Measurements from ENCODE around the gene POU2AF1. TPM values are rescaled to one million over a fixed set of nuclear protein-coding genes. Genes with fewer than 3 reads are reported as not detected.

POU2AF1 gene
- polyA plus RNA-seq, 2 donors: 0.55 to 0.73 TPM

GRCh38 chr11:111418436-111418787, 39.3 kb upstream of the POU2AF1 start:
- peaks cover 5 to 21% of the 10 kb centered on the region in 2 donors for H3K4me1 ChIP-seq (ENCODE audit: control insufficient read depth in 2 of 2, insufficient read depth in 2 of 2, low read length in 1 of 2)
- no peaks in the 10 kb centered on the region for H3K9me3 ChIP-seq (ENCODE audit: control insufficient read depth in 2 of 2, insufficient read depth in 1 of 2, low read depth in 1 of 2, low read length in 1 of 2)
- 51 to 55% methylated on average over 5 of the region's 5 CpGs for WGBS, 2 donors
- H3K36me3 ChIP-seq (ENCODE audit: control insufficient read depth in 2 of 2, insufficient read depth in 2 of 2, low read length in 1 of 2): no peaks in the 10 kb centered on the region
- peak overlapping the region in 1 of 2 donors; percentile 90 for H3K27ac ChIP-seq (ENCODE audit: low read depth in 2 of 2, low read length in 1 of 2)
- no peak overlapping the region for H3K4me3 ChIP-seq (ENCODE audit: low read depth in 1 of 2, low read length in 2 of 2)
- no peaks in the 10 kb centered on the region for H3K27me3 ChIP-seq (ENCODE audit: control insufficient read depth in 1 of 2, insufficient read depth in 2 of 2, low read length in 2 of 2)

DNA sequence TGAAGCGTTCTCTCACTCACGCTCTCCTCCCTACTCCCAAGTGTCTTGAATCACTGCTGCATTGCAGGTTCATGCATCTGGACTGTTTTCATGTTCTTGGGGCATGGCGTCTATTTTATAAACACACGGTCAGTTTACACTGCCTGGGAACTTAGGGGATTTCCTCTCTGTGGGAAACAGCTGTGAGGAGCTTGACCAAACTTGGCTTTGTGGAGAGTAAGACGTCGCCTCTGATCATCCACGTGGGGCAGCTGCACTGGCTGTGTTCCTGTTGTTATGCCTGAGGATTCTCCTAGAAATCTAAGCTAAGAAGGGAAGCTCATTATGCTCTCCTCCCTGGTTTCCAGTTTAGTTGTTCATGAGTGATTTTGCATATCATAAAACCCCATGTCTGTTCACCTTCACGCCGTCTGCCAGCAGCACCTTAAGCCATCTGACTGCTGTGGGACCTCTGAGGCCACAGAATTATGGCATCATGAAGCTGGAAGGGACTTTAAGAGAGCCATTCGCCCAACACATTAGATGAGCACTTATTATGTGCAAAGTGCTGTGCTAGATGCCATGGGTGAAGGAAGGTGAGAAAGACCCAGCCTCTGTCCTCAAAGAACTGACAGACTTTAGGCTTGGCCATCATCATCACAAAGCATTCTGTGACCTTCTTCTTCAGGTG, 38.8 kb upstream of the POU2AF1 start:
- Histone ChIP-seq H3K27ac (ENCODE audit: low read depth in 2 of 2, low read length in 1 of 2) (peak overlapping the region; percentile 61 to 90), H3K36me3 (ENCODE audit: control insufficient read depth in 2 of 2, insufficient read depth in 2 of 2, low read length in 1 of 2) (no peaks in the 10 kb centered on the region), H3K27me3 (ENCODE audit: control insufficient read depth in 1 of 2, insufficient read depth in 2 of 2, low read length in 2 of 2) (no peaks in the 10 kb centered on the region), H3K9me3 (ENCODE audit: control insufficient read depth in 2 of 2, insufficient read depth in 1 of 2, low read depth in 1 of 2, low read length in 1 of 2) (no peaks in the 10 kb centered on the region), H3K4me3 (ENCODE audit: low read depth in 1 of 2, low read length in 2 of 2) (no peak overlapping the region), H3K4me1 (ENCODE audit: control insufficient read depth in 2 of 2, insufficient read depth in 2 of 2, low read length in 1 of 2) (peaks cover 5 to 21% of the 10 kb centered on the region in 2 donors)
- 24 to 29% methylated on average over 10 of the region's 10 CpGs for WGBS, 2 donors

DNA sequence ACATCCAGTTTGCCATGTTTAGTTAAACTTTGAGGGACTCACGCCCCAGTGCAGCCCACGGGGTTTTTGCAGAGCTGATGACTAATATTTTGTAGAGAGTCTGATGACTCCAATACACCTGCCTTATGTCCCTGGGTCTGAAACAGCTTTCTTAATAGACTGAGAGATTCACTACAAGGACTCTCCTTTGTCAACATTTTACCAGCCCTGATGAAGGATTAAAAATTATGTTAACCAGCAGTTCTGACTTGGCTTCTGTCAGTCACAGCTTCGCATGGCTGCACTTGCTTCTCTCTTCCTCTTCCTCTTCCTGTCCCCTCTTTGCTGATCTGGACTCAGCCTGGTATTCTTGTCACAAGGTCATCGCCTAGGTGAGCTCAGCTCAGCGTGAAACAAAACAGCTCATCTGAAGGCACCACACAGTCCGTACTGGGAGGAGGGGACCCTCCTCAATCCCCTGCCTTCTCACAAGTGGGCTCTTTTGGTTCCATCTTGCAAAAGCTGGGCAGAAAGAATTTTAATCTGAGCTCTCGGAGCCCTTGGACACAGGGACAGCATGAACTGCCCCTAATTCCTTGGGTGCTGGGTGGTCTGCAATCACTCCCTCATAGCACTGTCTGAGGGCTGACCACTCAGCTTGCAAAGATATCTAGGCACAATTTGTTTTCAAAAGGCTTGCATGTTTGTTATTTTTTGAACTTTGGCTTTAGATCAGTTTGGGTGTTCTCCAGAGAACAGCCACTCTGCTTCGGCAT, 38.1 kb upstream of the POU2AF1 start:
- H3K36me3 ChIP-seq (ENCODE audit: control insufficient read depth in 2 of 2, insufficient read depth in 2 of 2, low read length in 1 of 2): no peaks in the 10 kb centered on the region
- H3K27ac ChIP-seq (ENCODE audit: low read depth in 2 of 2, low read length in 1 of 2): peak overlapping the region; percentile 61 to 90
- H3K9me3 ChIP-seq (ENCODE audit: control insufficient read depth in 2 of 2, insufficient read depth in 1 of 2, low read depth in 1 of 2, low read length in 1 of 2): no peaks in the 10 kb centered on the region
- H3K4me3 ChIP-seq (ENCODE audit: low read depth in 1 of 2, low read length in 2 of 2): no peak overlapping the region
- peaks cover 5 to 21% of the 10 kb centered on the region in 2 donors for H3K4me1 ChIP-seq (ENCODE audit: control insufficient read depth in 2 of 2, insufficient read depth in 2 of 2, low read length in 1 of 2)
- WGBS, 2 donors: 20 to 31% methylated on average over 8 of the region's 8 CpGs
- H3K27me3 ChIP-seq (ENCODE audit: control insufficient read depth in 1 of 2, insufficient read depth in 2 of 2, low read length in 2 of 2): no peaks in the 10 kb centered on the region

- Histone ChIP-seq H3K27ac (ENCODE audit: low read depth in 2 of 2, low read length in 1 of 2) (peak overlapping the region; percentile 46 to 65), H3K9me3 (ENCODE audit: control insufficient read depth in 2 of 2, insufficient read depth in 1 of 2, low read depth in 1 of 2, low read length in 1 of 2) (no peaks in the 10 kb centered on the region), H3K4me1 (ENCODE audit: control insufficient read depth in 2 of 2, insufficient read depth in 2 of 2, low read length in 1 of 2) (peaks cover 5 to 21% of the 10 kb centered on the region in 2 donors), H3K27me3 (ENCODE audit: control insufficient read depth in 1 of 2, insufficient read depth in 2 of 2, low read length in 2 of 2) (no peaks in the 10 kb centered on the region), H3K36me3 (ENCODE audit: control insufficient read depth in 2 of 2, insufficient read depth in 2 of 2, low read length in 1 of 2) (no peaks in the 10 kb centered on the region), H3K4me3 (ENCODE audit: low read depth in 1 of 2, low read length in 2 of 2) (no peak overlapping the region)
- WGBS, 2 donors: 76 to 77% methylated on average over 16 of the region's 16 CpGs
Observed at GRCh38 chr11:111416231-111416960, 37.3 kb upstream of the POU2AF1 start.

DNA sequence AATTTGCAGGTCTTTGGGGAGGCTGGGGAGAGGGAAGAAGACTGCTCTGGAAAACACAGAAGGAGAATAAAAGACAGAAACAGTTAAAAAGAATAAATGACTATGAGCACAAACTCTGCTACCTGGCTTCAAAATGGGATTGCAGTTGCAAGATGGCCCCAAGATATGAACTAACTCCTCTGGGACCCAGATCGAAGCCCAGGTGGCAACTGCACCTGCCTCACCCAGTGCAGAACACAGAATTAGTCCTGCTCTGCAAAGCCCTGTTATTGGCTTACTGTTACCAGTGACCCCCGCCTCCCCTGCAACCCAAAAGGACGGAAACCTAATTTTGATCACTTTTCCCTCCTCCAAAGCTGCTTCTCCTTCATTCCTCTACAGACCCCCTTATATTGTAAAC, 35.9 kb upstream of the POU2AF1 start:
- Histone ChIP-seq H3K27me3 (ENCODE audit: control insufficient read depth in 1 of 2, insufficient read depth in 2 of 2, low read length in 2 of 2) (no peaks in the 10 kb centered on the region), H3K4me3 (ENCODE audit: low read depth in 1 of 2, low read length in 2 of 2) (no peak overlapping the region), H3K4me1 (ENCODE audit: control insufficient read depth in 2 of 2, insufficient read depth in 2 of 2, low read length in 1 of 2) (peaks cover 5 to 21% of the 10 kb centered on the region in 2 donors), H3K36me3 (ENCODE audit: control insufficient read depth in 2 of 2, insufficient read depth in 2 of 2, low read length in 1 of 2) (no peaks in the 10 kb centered on the region), H3K9me3 (ENCODE audit: control insufficient read depth in 2 of 2, insufficient read depth in 1 of 2, low read depth in 1 of 2, low read length in 1 of 2) (no peaks in the 10 kb centered on the region), H3K27ac (ENCODE audit: low read depth in 2 of 2, low read length in 1 of 2) (no peak overlapping the region)
- 74 to 93% methylated on average over 3 of the region's 3 CpGs for WGBS, 2 donors

- no peaks in the 10 kb centered on the region for H3K36me3 ChIP-seq (ENCODE audit: control insufficient read depth in 2 of 2, insufficient read depth in 2 of 2, low read length in 1 of 2)
- H3K4me3 ChIP-seq (ENCODE audit: low read depth in 1 of 2, low read length in 2 of 2): no peak overlapping the region
- H3K27me3 ChIP-seq (ENCODE audit: control insufficient read depth in 1 of 2, insufficient read depth in 2 of 2, low read length in 2 of 2): no peaks in the 10 kb centered on the region
- 68 to 77% methylated on average over 9 of the region's 9 CpGs for WGBS, 2 donors
- H3K27ac ChIP-seq (ENCODE audit: low read depth in 2 of 2, low read length in 1 of 2): no peak overlapping the region
- no peaks in the 10 kb centered on the region for H3K9me3 ChIP-seq (ENCODE audit: control insufficient read depth in 2 of 2, insufficient read depth in 1 of 2, low read depth in 1 of 2, low read length in 1 of 2)
- peaks cover 5 to 15% of the 10 kb centered on the region in 2 donors for H3K4me1 ChIP-seq (ENCODE audit: control insufficient read depth in 2 of 2, insufficient read depth in 2 of 2, low read length in 1 of 2)
Observed at GRCh38 chr11:111414267-111414931, 35.3 kb upstream of the POU2AF1 start.

GRCh38 chr11:111413849-111414248, 34.8 kb upstream of the POU2AF1 start:
- Histone ChIP-seq H3K4me3 (ENCODE audit: low read depth in 1 of 2, low read length in 2 of 2) (no peak overlapping the region), H3K27ac (ENCODE audit: low read depth in 2 of 2, low read length in 1 of 2) (no peak overlapping the region), H3K36me3 (ENCODE audit: control insufficient read depth in 2 of 2, insufficient read depth in 2 of 2, low read length in 1 of 2) (no peaks in the 10 kb centered on the region), H3K27me3 (ENCODE audit: control insufficient read depth in 1 of 2, insufficient read depth in 2 of 2, low read length in 2 of 2) (no peaks in the 10 kb centered on the region), H3K4me1 (ENCODE audit: control insufficient read depth in 2 of 2, insufficient read depth in 2 of 2, low read length in 1 of 2) (peaks cover 3 to 12% of the 10 kb centered on the region in 2 donors), H3K9me3 (ENCODE audit: control insufficient read depth in 2 of 2, insufficient read depth in 1 of 2, low read depth in 1 of 2, low read length in 1 of 2) (no peaks in the 10 kb centered on the region)
- 79 to 86% methylated on average over 7 of the region's 7 CpGs for WGBS, 2 donors

DNA sequence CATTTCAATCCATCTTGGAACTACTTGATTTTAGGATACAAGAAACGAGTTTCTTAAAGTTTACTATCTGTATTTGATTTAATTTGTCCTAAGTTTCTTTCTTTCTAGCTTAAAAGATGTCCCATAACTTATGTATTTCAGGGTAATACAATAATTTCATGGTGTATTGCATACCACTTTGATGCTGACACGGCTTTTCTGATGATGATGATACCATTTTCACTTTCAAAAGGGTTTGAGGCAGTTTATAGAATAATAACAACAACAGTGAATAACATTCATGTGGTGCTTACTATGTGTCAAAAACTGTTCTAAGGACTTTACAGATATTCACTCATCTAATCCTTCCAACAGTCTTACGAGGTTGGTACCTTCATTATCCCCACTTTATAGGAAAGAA, 33.2 kb upstream of the POU2AF1 start:
- H3K36me3 ChIP-seq (ENCODE audit: control insufficient read depth in 2 of 2, insufficient read depth in 2 of 2, low read length in 1 of 2): no peaks in the 10 kb centered on the region
- 84 to 85% methylated on average over 3 of the region's 3 CpGs for WGBS, 2 donors
- H3K27ac ChIP-seq (ENCODE audit: low read depth in 2 of 2, low read length in 1 of 2): no peak overlapping the region
- H3K9me3 ChIP-seq (ENCODE audit: control insufficient read depth in 2 of 2, insufficient read depth in 1 of 2, low read depth in 1 of 2, low read length in 1 of 2): no peaks in the 10 kb centered on the region
- peaks cover 3 to 4% of the 10 kb centered on the region in 2 donors for H3K4me1 ChIP-seq (ENCODE audit: control insufficient read depth in 2 of 2, insufficient read depth in 2 of 2, low read length in 1 of 2)
- H3K27me3 ChIP-seq (ENCODE audit: control insufficient read depth in 1 of 2, insufficient read depth in 2 of 2, low read length in 2 of 2): no peaks in the 10 kb centered on the region
- no peak overlapping the region for H3K4me3 ChIP-seq (ENCODE audit: low read depth in 1 of 2, low read length in 2 of 2)

DNA sequence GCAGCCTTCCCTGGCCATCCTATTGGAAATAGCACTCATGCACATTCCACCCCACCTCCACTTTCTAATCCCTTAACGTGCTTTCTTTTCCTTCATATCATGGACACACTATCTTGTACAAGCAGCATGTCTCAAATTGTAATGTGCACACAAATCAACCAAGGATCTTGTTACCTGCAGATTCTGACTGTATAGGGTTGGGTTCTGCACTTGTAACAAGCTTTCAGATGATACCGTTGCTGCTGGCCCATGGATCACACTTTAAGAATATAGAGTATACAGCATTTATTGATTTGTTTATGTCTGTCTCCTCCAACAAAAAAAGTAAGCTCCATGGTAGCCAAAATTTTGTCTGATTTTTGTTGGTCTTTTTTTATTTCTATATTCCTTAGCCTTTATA, 32.4 kb upstream of the POU2AF1 start:
- Histone ChIP-seq H3K36me3 (ENCODE audit: control insufficient read depth in 2 of 2, insufficient read depth in 2 of 2, low read length in 1 of 2) (no peaks in the 10 kb centered on the region), H3K4me1 (ENCODE audit: control insufficient read depth in 2 of 2, insufficient read depth in 2 of 2, low read length in 1 of 2) (peaks cover 2 to 3% of the 10 kb centered on the region in 2 donors)
- 44 to 47% methylated on average over 2 of the region's 2 CpGs for WGBS, 2 donors

More for the DNA sequence above, 32.4 kb upstream of the POU2AF1 start:
- H3K4me3 ChIP-seq (ENCODE audit: low read depth in 1 of 2, low read length in 2 of 2): no peak overlapping the region
- H3K9me3 ChIP-seq (ENCODE audit: control insufficient read depth in 2 of 2, insufficient read depth in 1 of 2, low read depth in 1 of 2, low read length in 1 of 2): no peaks in the 10 kb centered on the region
- H3K27ac ChIP-seq (ENCODE audit: low read depth in 2 of 2, low read length in 1 of 2): no peak overlapping the region
- H3K27me3 ChIP-seq (ENCODE audit: control insufficient read depth in 1 of 2, insufficient read depth in 2 of 2, low read length in 2 of 2): no peaks in the 10 kb centered on the region

All from esophagus (tissue), 2 donors.